NOMO-1 (cell line): ENCODE measurements around the gene C21orf58.
"Not testable (repeated sequence)": the region's sequence is repeated elsewhere in the genome, so short reads cannot be mapped to it uniquely, and the experiment has no call there.

Experiments used
- DNase-seq, 2 experiments: peaks; one replicate each; lab custom pipeline; 2025; ENCODE audit not compliant: unreplicated experiment in 2 of 2; lab: John Stamatoyannopoulos, UW

The C21orf58 gene

GRCh38 chr21:46323710-46324389 lies at the start of gene C21orf58, which contains the start of gene PCNT:
Gene C21orf58 (minus strand): TSS chr21:46323870. CDS start chr21:46322738, 1,132 bp downstream.
Gene PCNT (plus strand): TSS chr21:46324156. CDS start chr21:46324229, 73 bp downstream.
- peak; percentile 97 for DNase-seq

DNA sequence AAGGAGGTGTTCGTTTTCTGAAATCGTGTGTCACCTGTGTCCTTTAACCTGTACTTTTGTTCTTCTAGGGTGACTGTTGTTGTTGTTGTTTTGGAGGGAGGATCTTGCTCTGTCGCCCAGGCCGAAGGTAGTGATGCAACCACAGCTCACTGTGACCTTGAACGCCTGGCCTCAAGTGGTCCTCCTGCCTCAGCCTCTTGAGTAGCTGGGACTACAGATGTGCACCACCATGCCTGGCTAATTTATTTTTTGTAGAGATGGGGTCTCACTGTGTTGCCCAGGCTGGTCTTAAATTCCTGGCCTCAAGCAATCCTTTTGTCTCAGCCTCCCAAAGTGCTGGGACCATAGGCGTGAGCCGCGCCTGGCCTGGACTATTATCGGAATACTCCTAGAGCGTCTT lies 49.3 kb upstream of the C21orf58 start:
- not testable (repeated sequence) for DNase-seq

DNA sequence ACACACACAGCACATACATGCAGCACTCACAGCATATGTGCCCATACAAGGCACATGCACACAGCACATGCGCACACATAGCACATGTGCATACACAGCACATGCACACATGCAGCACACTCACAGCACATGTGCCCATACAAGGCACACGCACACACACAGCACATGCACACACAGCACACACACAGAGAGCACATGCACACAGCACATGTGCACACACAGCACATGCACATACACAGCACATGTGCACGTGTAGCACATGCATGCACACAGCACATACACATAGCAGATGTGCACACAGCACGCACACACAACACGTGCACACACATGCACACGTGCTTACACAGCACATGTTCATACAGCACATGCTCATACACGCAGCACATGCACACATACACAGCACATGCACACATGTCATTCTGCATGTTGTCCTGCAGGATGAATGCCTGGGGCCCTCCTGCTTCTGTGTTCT lies 48.4 kb upstream of the C21orf58 start:
- no peak for DNase-seq

DNA sequence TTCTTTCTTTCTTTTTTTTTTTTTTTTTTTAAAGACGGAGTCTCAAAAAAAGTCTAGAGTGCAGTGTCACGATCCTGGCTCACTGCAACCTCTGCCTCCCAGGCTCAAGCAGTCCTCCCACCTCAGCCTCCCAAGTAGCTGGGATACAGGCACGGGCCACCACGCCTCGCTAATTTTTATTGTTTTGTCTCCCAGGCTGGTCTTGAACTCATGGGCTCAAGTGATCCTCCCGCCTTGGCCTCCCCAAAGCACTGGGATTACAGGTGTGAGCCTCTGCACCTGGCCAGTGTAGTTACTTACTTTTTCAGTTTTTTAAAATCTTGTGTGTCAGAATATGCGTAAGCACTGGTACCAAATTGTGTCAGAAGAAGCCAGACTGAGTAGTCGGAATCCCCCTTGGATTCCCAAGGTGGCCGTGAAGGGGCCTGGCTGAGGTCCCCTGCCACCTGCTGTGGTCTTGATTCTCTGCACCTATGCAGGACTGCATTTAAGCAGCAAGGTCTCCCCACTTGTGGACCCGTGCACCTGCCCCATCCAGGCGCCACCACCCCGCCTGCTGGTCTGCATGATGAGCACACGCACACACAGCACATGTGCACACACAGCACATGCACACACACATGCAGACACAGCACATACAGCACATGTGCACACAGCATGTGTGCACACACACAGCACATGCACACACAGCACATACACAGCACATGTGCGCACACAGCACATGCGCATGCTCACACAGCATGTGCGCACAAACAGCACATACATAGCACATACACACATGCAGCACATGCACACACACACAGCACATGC lies 47.7 kb upstream of the C21orf58 start:
- no peak for DNase-seq

- no peak for DNase-seq
These were observed 46.0 kb upstream of the C21orf58 start for GRCh38 chr21:46369520-46370235.

DNA sequence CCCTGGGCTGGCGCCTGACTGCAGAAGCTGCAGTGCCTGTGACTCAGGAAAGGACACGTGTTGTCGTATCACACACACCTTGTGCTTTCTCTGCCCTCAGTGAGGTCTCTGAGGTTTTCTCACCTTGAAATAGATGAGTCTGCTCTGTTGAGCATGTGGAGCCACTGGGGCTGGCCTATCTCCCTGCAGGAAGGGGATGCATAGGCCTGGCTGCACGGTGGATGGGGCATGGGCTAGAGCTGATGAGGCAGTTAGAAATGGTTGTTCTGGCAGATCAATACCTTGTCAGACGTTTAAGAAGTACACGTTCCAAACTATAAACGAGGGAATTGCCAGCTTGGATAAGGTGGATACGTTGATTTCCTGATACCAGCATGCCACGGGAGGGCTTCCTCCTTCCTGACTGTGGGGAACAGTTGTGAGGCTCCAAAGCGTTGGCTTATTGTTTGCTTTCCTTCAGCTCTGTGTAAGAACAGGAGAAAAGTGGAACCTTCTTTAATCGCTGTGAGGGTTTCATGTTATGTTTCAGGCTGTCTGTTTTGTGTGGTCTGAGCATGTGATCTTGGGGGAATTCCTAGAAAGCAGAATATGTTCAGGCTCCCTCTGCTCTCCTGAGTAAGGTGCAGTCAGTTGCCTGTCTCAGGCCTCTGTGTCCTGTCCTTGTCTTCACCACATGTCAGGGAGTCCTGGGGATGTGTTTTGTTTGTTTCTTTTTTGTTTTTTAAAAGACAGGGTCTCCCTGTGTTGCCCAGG lies 45.0 kb upstream of the C21orf58 start:
- DNase-seq = no peak

- no peak for DNase-seq
These were observed 43.3 kb upstream of the C21orf58 start for GRCh38 chr21:46366966-46367365.

- no peak for DNase-seq
These were observed 42.9 kb upstream of the C21orf58 start for GRCh38 chr21:46366561-46366960.

DNA sequence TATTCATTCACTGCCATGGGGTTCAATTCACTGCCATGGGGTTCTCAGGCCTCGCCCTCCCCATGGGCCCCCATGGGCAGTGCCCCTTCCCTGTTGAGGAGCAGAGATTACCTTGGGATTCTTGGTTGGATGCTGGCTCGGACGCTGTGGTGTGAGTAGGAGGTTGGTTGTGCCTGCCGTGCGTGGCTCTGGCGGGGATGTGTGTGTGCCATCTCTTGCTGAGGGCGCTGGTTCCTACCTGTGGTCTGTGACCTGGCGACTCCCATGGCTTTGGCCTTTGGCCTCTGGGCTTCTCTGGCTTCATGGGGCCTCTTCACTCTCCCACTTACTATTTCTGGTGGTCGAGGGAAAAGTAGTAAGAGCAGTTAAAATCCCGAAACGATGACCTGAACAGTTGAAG lies 42.4 kb upstream of the C21orf58 start:
- no peak for DNase-seq

- no peak for DNase-seq
These were observed 40.0 kb upstream of the C21orf58 start for GRCh38 chr21:46363698-46364097.

- DNase-seq = no peak
These were observed 39.3 kb upstream of the C21orf58 start for GRCh38 chr21:46362946-46363345.

DNA sequence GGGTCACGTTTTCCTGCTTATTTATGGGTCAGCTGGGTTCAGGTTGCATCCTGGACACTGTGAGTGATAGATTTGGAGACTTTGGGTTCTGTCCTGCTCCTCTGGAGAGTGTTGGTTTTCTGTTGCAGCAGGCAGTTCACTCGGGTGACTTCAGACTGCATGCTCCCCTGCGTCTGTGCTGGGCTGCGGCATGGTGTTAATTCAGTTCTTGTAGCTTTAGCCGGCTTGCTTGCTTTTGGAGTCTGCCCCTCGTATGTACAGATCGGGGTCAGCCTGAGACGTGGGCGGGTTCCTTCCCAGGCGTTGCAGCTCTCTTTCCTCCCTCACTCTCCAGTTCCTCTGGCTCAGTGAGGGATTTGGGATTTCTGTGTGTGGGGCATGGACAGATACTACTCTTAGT lies 38.3 kb upstream of the C21orf58 start:
- no peak for DNase-seq

DNA sequence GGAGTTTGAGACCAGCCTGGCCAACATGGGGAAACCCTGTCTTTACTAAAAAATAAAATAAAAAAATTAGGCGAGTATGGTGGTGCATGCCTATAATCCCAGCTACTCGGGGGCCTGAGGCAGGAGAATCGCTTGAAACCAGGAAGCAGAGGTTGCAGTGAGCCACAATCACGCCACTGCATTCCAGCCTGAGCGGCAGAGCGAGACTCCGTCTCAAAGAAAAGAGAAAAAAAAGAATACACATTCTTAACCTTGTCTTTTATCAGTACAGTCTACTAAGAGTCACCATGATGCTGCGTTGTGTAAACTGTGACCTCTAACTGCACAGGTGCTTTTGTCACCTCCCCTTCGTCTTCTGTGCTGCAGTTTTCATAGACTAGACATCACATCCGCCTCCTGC lies 37.5 kb upstream of the C21orf58 start:
- no peak for DNase-seq

DNA sequence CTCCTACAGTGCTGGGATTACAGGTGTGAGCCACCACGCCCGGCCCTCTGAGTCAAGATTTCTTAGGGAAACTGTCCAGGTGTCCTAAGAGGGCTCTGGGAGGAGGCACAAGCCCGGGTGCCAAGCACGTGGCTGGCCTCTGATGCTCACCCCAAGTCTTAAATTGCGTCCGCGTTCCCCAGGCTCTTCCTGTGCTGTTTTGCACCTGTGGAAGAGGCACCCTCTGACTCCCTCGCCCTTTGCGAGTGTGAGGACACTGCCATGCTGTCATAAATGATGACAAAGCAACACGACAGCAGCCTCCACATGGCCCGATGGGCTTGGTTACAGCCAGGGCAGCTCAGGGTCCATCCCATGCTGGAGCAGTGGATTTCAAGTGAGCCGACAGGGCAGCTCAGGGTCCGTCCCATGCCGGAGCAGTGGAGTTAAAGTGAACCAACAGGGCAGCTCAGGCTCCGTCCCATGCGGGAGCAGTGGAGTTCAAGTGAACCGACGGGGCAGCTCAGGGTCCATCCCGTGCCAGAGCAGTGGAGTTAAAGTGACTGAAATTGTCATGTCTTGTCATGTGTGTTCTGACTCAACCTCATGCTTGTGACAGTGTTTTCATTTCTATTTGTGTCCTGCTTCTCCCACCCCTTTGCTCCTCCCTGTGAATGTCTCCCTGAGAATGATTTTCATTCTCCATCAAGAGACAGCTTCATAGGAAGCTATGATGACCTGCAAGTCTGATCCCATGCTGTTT lies 34.2 kb upstream of the C21orf58 start:
- DNase-seq = no peak

DNA sequence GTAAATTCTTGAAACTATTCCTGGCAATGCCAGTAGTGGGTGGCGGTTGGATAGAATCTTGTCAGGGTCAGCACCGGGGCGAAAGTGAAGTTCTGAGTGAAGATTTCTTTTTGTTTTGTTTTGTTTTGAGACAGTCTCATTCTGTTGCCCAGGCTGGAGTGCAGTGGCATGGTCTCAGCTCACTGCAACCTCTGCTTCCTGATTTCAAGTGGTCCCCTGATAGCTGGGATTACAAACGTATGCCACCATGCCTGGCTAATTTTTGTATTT lies 33.6 kb upstream of the C21orf58 start:
- DNase-seq = no peak

DNA sequence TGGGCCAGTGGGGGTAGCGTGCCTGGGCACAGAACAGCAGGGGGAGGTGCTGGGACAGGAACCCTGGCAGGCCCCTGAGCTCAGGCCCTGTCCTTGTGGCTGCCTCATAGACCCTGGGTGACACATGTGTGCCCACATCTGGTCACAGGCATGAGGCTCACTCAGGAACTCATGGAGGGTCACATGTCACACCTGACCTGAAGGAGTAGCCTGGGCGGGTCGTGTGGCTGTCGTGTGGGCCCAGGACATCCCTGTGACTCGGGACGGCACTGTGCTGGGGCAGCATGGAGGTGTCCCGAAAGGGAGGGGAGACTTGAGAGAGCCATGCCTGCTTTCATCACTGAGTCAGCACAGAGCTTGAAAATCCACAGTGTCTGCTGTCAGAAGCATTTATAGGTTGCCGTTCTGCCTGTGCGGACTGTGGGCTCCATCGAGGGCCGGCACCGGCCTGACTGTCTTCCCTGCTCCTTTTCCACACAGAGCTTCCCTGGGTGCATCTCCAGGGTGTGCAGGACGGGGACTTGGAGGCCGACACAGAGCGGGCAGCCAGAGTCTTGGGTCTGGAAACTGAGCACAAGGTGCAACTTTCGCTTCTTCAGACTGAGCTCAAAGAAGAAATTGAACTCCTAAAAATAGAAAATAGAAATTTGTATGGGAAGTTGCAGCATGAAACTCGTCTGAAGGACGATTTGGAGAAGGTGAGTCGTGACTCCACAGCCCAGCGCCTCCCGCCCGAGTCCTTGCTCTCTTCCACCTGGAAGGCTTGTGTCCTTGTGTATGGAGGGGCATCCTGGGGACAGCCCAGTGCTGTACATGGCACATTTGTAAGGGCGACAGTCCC lies 33.0 kb upstream of the C21orf58 start:
- DNase-seq = no peak

GRCh38 chr21:46356005-46356338 lies 32.3 kb upstream of the C21orf58 start:
- no peak for DNase-seq

- DNase-seq = no peak
These were observed 31.7 kb upstream of the C21orf58 start for GRCh38 chr21:46355161-46356004.

DNA sequence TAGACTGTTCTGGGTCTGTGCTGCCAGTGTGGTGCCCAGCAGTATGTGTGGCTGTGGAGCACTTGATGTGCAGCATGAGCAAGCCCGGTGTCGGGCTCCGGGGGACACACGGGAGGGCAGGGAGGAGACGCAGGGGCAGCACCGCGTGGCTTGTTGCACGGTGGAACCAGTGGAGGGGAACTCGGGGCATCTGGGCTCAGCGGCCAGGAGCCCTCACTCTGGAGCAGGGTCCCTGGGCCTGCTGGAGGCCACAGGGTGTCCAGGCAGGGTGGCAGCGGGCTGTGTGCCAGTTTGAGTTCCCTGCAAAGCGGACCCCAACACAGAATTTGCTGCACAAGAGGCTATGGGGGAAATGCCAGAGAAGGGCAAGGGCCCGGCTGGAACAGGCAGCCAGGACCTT lies 30.8 kb upstream of the C21orf58 start:
- DNase-seq = no peak
